Measurements from ENCODE around the gene SPAG4. TPM values are rescaled to one million over a fixed set of nuclear protein-coding genes. Genes with fewer than 3 reads are reported as not detected.

The SPAG4 gene
- total RNA-seq, 3 donors from 2014 or later, result 3.4 to 9.2 (median 3.4) TPM

- Histone ChIP-seq H3K36me3 (peaks cover 9% of the 10 kb centered on the region), H3K4me1 (no peaks in the 10 kb centered on the region), H3K27me3 (no peaks in the 10 kb centered on the region), H3K9me3 (no peaks in the 10 kb centered on the region), H3K27ac (no peak overlapping the region), H3K4me3 (no peak overlapping the region)
- TF ChIP-seq POLR2AphosphoS5 (IDR thresholded peaks at IDR 0.05) (no peak), POLR2A (IDR thresholded peaks at IDR 0.05) (no peak)
- TF ChIP-seq, protein P1, sequence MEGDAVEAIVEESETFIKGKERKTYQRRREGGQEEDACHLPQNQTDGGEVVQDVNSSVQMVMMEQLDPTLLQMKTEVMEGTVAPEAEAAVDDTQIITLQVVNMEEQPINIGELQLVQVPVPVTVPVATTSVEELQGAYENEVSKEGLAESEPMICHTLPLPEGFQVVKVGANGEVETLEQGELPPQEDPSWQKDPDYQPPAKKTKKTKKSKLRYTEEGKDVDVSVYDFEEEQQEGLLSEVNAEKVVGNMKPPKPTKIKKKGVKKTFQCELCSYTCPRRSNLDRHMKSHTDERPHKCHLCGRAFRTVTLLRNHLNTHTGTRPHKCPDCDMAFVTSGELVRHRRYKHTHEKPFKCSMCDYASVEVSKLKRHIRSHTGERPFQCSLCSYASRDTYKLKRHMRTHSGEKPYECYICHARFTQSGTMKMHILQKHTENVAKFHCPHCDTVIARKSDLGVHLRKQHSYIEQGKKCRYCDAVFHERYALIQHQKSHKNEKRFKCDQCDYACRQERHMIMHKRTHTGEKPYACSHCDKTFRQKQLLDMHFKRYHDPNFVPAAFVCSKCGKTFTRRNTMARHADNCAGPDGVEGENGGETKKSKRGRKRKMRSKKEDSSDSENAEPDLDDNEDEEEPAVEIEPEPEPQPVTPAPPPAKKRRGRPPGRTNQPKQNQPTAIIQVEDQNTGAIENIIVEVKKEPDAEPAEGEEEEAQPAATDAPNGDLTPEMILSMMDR (IDR thresholded peaks at IDR 0.05), result no peak
- peak in 1 of 2 donors; percentile 11 for DNase-seq (ENCODE audit: low spot score in 2 of 2)
- intact Hi-C loops (cut with DNase I; ENCODE audit: low total_unique reads), result no loop called here
Measured at GRCh38 chr20:35625584-35626385, 10.2 kb downstream of the SPAG4 start.

GRCh38 chr20:35626386-35627001 lies 10.9 kb downstream of the SPAG4 start:
- Histone ChIP-seq H3K9me3 (no peaks in the 10 kb centered on the region), H3K4me3 (no peak overlapping the region), H3K4me1 (no peaks in the 10 kb centered on the region), H3K27ac (no peak overlapping the region), H3K36me3 (peaks cover 9% of the 10 kb centered on the region), H3K27me3 (no peaks in the 10 kb centered on the region)
- TF ChIP-seq POLR2A (IDR thresholded peaks at IDR 0.05) (no peak), POLR2AphosphoS5 (IDR thresholded peaks at IDR 0.05) (no peak)
- TF ChIP-seq, protein P1 (IDR thresholded peaks at IDR 0.05), result no peak
- peak in 1 of 2 donors; percentile 15 for DNase-seq (ENCODE audit: low spot score in 2 of 2)
- intact Hi-C loops (cut with DNase I; ENCODE audit: low total_unique reads), result no loop called here

DNA sequence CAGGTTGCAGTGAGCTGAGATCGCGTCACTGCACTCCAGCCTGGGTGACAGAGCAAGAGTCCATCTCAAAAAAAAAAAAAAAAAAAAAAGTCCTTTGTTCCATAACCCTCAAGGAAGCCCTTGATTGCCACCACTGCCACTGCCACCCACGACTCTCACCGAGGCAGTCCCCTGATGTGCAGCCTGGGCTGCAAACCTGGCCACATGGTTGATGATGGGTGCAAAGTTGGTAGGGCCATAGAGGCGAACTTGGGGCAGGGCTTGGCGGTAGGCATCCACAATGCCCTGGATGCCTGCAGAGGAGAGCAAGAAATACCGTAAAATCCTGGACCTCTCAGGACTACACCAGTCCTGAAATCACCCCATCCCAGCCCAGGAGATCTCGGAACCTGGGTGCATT lies 11.5 kb downstream of the SPAG4 start:
- Histone ChIP-seq H3K36me3 (peaks cover 9% of the 10 kb centered on the region), H3K27ac (no peak overlapping the region), H3K27me3 (no peaks in the 10 kb centered on the region), H3K4me3 (no peak overlapping the region), H3K4me1 (no peaks in the 10 kb centered on the region), H3K9me3 (no peaks in the 10 kb centered on the region)
- peak in 1 of 2 donors; percentile 10 for DNase-seq (ENCODE audit: low spot score in 2 of 2)
- intact Hi-C loops (cut with DNase I; ENCODE audit: low total_unique reads), result no loop called here
- TF ChIP-seq POLR2AphosphoS5 (IDR thresholded peaks at IDR 0.05) (no peak), POLR2A (IDR thresholded peaks at IDR 0.05) (no peak)
- TF ChIP-seq, protein P1 (IDR thresholded peaks at IDR 0.05), result no peak

GRCh38 chr20:35629427-35630145 lies 14.0 kb downstream of the SPAG4 start:
- H3K4me3 ChIP-seq, result no peak overlapping the region
- intact Hi-C loops (cut with DNase I; ENCODE audit: low total_unique reads), result no loop called here
- H3K4me1 ChIP-seq, result no peaks in the 10 kb centered on the region
- TF ChIP-seq POLR2AphosphoS5 (IDR thresholded peaks at IDR 0.05), result no peak
- DNase-seq (ENCODE audit: low spot score in 2 of 2), result no peak
- no peak overlapping the region for H3K27ac ChIP-seq
- H3K36me3 ChIP-seq, result peaks cover 9% of the 10 kb centered on the region
- no peaks in the 10 kb centered on the region for H3K9me3 ChIP-seq
- H3K27me3 ChIP-seq, result no peaks in the 10 kb centered on the region

DNA sequence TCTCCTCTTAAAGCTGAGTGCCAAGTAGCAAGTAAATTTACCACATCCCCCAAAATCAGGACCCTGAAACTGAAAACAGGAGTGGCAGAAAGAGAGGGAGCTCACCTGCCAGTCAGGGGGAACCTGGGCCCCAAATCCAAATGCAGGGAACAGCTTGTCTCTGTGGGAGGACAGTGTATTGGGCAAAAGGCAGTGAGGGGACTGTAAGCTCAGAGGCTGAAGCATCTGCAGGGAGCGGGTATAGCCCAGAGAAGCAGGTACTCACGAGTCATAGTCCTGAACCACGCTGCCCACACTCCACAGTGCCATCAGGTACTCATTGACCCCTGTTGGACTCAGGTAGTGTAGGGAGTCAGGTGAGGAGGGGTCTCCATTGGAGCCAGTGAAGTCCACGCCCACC lies 15.0 kb downstream of the SPAG4 start:
- Histone ChIP-seq H3K27me3 (no peaks in the 10 kb centered on the region), H3K4me1 (no peaks in the 10 kb centered on the region), H3K4me3 (no peak overlapping the region), H3K9me3 (no peaks in the 10 kb centered on the region), H3K27ac (no peak overlapping the region), H3K36me3 (peaks cover 6% of the 10 kb centered on the region)
- no peak for TF ChIP-seq POLR2AphosphoS5 (IDR thresholded peaks at IDR 0.05)
- TF ChIP-seq, protein P1 (IDR thresholded peaks at IDR 0.05), result no peak
- TF ChIP-seq POLR2A (IDR thresholded peaks at IDR 0.05), result no peak
- intact Hi-C loops (cut with DNase I; ENCODE audit: low total_unique reads), result no loop called here
- no peak for DNase-seq (ENCODE audit: low spot score in 2 of 2)
